HTERT RPE-1 (cell line): ENCODE measurements around the gene BARHL1.

Experiments
- in situ Hi-C: fragments of 300-500 bp; cut with MboI; formaldehyde crosslinking; loops from 4 replicates; pipeline ENCODE4 v1.14.3; 2020; ENCODE audit warnings: low sequenced_read_pairs

Gene BARHL1

DNA sequence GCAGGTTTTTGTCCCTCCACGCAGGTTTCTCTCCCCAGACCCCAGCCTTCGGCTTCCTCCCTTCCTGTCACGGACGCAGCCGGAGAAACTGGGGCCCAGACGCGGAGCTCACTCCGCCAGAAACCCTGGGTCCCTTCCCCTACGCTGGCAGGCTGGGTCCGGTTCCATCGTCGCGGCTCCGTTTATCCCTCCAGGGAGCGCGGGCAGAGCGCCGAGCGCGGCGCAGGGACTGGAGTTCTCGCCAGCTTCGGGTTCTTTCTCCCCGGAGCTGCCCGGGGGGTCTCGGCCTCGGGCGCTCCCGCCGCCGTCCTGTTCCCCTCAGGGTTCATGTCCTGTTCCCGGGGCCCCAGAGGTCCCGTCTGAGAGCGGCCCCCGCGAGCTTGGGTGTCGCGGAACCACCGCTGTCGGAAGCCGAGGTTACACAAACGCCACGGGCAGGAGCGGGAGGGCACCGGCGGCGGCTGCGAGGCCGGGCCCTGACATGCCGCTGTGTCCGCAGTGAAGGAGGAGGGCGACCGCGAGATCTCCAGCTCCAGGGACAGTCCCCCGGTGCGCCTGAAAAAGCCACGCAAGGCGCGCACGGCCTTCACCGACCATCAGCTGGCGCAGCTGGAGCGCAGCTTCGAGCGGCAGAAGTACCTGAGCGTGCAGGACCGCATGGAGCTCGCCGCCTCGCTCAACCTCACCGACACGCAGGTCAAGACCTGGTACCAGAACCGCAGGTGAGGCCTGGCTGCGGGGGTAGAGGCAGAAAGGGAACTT, 4.6 kb downstream of the BARHL1 start:
- in situ Hi-C loops: no loop called here

- in situ Hi-C loops: no loop called here
Observed at GRCh38 chr9:132587592-132587955, 5.2 kb downstream of the BARHL1 start.

- in situ Hi-C loops: no loop called here
Observed at GRCh38 chr9:132588098-132588497, 5.7 kb downstream of the BARHL1 start.

GRCh38 chr9:132588501-132589147, 6.2 kb downstream of the BARHL1 start:
- in situ Hi-C loops: no loop called here

DNA sequence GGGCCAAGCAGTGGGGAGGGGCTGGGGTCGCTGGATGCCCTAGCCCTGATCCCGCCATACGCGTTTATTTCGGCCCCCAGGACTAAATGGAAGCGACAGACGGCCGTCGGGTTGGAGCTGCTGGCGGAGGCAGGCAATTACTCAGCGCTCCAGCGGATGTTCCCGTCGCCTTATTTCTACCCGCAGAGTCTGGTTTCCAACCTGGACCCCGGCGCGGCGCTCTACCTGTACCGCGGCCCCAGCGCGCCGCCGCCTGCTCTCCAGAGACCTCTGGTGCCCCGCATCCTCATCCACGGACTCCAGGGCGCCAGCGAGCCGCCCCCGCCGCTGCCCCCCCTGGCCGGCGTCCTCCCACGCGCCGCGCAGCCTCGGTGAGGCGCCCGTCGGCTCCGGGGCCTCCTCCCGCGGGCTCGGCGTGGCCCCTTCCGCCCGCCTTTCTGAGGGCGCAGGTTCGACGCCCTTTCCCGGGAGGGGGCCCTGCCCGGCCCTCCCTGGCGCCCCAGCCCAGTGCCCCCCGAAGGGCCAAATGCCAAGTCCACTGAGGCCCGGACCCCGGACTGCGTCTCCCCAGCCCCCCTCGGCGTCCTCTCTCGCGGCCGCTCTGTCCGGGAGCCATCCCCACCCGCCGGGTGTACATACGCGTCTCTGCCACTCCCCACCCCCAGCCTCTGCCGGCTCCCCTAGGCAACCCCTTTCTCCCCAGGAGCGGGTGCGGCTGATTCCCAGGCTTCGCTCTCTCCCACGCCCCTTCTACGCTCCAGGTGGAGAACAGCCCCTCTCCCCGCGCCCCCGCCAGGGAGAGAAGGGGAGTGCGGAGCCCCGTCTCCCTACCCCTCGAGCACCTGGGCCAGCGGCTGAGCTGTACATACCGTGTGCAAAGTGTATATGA, 7.0 kb downstream of the BARHL1 start:
- in situ Hi-C loops: no loop called here

- in situ Hi-C loops: no loop called here
Observed at GRCh38 chr9:132590037-132590317, 7.6 kb downstream of the BARHL1 start.

DNA sequence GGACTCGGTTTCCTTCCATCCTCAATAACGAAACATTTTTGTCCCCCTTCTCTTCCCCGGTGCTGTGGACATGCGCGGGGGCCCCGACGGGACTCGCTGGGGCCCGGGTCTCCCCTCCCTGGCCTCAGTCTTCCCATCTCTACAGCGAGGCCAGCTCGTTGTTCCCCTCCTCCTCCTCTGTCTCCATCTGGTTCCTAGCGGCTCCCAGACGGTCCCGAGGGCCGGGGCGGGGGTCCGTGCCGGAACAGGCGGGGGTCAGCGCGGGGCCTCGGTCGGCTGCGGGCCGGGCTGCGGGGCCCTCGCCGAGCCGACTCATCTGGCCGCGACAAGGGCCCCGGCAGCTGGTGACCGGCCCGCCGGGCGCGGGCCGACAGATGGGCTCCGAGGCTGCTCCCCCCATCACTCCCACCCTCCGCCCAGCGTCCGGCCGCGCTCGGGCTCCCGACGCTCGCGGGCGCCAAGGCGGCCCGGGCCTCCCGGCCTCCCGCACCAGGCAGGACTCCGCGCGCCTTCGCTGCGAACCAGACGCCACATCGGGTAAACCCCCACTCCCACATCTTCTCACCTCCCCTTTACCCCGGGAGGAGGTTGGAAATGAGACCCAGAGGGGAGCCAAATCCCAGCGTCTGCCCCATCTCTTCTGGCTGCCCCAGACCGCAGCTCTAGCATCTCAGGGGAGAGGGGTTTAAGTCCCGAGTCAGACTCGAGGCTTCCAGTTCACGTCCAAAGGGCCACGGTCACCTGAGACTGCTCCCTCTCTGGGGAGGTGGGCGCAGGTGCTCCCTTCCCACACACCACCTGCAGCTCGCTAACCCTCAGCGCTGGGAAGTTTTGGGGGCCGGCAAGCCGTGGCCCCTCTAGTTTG, 8.1 kb downstream of the BARHL1 start:
- in situ Hi-C loops: no loop called here

DNA sequence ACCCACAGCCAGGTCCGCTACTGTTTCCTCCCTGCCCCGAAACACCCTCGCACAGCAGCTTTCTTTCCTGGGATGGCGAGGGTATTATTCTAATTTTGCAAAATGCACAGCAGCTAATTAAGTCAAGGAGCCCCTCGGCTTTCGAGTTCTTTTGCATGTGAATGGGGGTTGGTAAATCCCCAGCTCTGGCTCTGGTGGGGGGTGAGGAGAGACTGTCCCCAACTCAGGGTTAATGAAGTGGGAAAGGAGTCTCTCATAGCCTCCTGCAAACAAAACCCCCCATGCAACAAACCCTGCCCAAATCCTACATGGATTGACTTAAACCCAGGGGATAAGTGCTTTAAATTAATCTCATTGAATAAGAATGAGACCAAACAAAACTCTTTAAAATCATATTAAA, 8.8 kb downstream of the BARHL1 start:
- in situ Hi-C loops: no loop called here

- in situ Hi-C loops: no loop called here
Observed at GRCh38 chr9:132591751-132592314, 9.4 kb downstream of the BARHL1 start.

DNA sequence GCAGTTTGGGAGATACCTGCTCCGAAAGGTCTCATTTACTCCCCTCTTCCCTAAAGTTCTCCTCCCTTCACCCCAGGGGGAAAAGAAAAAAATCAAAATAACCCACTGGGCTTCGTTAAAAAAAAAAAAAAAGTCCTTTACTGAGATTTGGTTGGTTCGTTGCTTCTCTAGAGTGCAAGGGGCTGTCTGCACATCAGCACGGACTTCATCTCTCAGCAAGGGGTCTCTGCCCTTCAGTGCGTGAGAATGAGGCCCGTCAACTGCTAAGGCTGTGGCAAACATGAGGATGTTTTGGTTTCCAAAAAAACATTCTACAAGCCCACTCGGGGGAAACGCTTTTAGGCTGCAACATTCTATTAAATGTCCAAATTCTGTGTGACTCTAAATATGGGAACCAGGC, 10.0 kb downstream of the BARHL1 start:
- in situ Hi-C loops: no loop called here

DNA sequence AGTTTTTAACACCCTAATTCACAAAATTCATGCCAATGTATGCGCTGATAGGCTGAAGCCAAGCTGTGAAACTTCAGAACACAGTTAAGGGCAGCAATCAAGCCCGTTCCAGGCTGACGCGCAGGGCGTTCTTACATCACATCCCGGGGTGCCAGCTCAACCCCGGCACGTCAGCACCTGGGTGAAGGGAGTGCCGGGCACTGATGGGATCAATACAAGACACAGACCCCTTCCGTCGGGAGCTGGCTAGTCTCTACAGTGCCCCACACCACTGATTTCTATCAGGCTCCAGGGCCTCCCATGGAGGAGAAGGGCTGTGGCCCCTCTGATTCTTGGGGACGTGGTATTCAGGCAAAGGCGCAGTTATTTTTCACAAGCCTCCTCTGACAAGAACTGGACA, 12.0 kb downstream of the BARHL1 start:
- in situ Hi-C loops: no loop called here

- in situ Hi-C loops: no loop called here
Observed at GRCh38 chr9:132595319-132595718, 12.9 kb downstream of the BARHL1 start.

- in situ Hi-C loops: no loop called here
Observed at GRCh38 chr9:132596200-132596599, 13.8 kb downstream of the BARHL1 start.

DNA sequence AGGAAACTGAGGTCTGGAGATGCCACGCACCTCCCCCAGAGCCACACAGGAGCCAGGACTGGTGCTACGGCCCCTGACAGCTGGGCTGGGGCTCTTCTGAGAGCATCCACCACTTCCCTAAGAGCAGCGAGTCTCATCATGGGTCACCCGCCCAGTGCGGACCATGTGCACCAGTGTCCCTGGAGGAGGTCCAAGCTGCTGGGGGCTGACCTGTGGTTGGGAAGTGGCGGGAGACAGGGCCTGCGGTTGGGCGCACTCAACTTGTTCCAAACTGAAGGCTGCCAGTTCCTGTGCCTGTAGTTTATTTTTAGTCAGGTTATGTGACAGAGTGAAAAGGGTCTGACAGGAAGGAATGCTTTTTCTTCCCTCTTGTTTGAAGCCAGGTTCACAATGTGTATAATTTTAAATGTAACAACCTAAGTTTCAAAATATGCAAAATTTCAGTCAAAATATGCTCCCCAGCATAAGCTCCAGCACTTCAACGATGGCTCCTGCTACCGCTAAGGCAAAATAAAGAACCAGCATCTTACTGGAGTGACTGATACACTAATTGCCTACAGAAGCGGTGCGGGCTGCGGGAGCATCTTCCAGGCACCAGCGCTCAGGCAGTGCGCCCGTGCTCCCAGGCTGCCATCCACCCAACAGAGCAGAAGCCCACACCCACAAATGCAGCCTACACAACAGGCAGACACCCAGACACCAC, 14.8 kb downstream of the BARHL1 start:
- in situ Hi-C loops: no loop called here

- in situ Hi-C loops: no loop called here
Observed at GRCh38 chr9:132600326-132600984, 18.0 kb downstream of the BARHL1 start.

- in situ Hi-C loops: no loop called here
Observed at GRCh38 chr9:132602207-132602606, 19.8 kb downstream of the BARHL1 start.

GRCh38 chr9:132605387-132605786, 23.0 kb downstream of the BARHL1 start:
- in situ Hi-C loops: no loop called here

DNA sequence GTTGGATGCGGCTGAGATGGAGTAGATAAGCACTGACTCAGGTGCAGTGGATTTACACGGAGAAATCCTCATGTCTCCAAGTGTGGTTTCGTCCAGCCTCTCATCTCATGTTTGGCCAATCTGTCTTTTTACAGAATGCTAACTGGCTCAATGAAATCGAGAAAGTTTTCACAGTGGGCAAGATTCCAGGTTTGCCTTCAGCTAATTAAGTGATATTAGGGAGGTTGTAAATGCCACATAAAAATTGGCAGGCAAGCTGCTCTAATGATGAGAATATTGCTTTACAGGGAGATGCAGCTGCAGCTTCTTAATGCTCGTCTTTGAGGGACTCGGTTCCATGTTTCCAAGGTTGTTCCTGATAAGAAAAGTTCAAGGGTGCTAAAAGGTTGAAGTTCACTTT, 23.7 kb downstream of the BARHL1 start:
- in situ Hi-C loops: no loop called here

DNA sequence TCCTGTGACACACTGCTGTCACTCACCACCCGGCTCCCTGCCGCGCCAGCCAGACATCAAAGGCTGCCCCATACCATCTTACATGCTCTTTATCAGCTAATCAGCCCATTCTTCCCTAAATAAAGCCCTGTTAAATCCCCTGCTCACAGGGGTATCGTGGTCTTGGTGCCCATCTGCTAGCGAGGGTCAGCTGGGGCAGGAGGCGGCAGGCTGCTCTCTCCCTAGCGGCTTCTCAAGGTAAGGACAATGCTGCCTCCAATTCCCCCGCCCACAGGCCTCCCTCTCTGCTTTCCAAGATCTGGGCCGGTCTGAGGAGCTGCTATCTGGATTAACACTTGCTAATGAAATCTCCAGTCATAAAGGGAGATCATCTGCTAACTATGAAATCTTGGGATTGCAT, 26.8 kb downstream of the BARHL1 start:
- in situ Hi-C loops: no loop called here

DNA sequence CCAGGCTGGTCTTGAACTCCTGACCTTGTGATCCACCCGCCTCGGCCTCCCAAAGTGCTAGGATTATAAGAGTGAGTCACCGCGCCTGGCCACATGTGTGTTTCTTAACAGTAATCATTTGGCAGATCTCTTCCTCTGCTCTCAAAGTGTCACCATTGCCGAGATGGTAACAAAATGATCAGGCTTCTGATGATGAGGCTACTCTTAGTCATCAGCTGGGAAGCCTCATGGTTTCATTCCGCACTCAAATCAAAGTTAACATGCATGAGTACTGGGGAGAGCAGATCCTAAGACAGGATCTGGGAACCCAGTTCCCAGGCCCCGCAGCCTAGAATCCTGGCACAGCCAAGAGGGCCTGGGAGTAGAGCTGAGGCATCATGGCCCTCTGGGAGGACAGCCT, 27.4 kb downstream of the BARHL1 start:
- in situ Hi-C loops: no loop called here
